HG03060 (cell line): ENCODE data around the gene MTG1.
"Not testable (repeated sequence)": the region's sequence is repeated elsewhere in the genome, so short reads cannot be mapped to it uniquely, and the experiment has no call there.

Source experiments
- ATAC-seq: cut with Tn5 transposase; IDR thresholded peaks from one replicate; pipeline ENCODE4 v1.9.1; 2021; ENCODE audit warnings: low read depth, moderate number of reproducible peaks; ENCODE audit not compliant: unreplicated experiment

Gene MTG1

DNA sequence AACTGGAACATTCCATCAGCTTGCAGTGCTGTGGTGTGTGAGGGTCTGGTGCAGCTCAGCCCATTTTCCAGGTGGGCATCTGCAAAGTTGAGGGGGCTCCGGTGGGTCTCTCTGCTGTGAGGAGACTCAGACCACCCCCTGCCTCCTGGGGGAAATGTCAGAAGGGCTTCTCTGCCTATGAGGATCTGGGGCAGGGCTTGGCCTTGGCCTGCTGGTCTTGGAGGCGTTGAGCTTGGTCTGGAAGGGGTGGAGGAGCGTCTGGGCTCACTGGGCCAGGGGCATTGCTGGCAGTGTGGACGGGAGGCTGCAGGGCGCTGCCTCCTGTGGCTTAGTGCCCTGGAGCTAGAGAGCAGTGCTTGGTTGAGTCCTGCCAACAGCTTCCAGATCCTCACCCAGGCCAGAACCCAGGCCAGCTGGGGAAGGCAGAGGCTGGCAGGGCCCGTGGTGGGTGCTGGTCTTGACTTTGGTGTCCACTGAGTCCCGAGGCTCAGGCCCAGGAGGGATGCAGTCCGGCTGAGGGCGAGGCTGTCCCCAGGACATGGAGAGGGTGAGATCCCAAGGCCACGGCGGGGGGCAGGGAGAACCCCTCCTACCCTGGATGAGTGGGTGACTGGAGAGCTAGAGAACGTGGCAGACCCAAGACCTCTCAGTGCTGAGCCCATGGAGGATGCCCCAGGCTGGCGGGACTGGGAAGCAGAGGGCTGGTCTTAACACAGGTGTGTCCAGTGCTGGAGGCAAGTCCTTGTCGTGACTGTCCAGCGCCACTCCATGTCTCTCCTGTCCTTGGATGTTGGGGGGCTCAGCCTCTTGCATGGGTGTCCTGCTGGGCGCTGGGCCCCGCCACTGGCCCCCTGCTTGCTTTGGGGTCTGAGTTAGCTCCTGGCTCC is 27.6 kb downstream of the MTG1 start:
- no peak for ATAC-seq

DNA sequence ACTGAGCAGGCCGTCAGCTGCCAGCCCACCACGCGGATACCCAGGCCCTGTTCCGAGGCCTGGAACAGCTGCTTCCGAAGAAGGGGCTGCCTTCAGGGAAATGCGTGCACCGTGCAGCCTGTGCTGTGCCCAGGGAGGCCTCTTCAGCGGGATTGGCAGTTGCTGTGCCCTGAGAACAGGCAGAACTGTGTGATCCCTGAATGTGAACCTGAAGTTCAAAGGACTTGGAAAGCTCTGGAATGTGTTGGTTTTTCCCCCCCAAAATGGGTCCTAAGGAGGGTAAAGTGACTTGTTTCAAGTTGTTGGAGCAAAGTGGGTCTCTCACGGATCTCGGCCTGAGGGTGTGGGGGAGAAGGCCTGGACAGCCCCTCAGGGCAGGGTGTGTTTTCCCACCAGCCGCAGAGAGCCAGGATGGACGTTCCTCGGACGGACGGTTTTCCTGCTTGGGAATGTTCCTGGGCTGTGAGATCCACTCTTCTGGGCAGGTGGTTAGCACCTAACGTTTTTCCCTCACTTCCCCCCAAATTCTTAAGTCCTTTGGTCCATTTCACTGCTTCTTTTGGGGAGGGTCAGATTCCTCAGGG is 28.4 kb downstream of the MTG1 start:
- ATAC-seq, result no peak

DNA sequence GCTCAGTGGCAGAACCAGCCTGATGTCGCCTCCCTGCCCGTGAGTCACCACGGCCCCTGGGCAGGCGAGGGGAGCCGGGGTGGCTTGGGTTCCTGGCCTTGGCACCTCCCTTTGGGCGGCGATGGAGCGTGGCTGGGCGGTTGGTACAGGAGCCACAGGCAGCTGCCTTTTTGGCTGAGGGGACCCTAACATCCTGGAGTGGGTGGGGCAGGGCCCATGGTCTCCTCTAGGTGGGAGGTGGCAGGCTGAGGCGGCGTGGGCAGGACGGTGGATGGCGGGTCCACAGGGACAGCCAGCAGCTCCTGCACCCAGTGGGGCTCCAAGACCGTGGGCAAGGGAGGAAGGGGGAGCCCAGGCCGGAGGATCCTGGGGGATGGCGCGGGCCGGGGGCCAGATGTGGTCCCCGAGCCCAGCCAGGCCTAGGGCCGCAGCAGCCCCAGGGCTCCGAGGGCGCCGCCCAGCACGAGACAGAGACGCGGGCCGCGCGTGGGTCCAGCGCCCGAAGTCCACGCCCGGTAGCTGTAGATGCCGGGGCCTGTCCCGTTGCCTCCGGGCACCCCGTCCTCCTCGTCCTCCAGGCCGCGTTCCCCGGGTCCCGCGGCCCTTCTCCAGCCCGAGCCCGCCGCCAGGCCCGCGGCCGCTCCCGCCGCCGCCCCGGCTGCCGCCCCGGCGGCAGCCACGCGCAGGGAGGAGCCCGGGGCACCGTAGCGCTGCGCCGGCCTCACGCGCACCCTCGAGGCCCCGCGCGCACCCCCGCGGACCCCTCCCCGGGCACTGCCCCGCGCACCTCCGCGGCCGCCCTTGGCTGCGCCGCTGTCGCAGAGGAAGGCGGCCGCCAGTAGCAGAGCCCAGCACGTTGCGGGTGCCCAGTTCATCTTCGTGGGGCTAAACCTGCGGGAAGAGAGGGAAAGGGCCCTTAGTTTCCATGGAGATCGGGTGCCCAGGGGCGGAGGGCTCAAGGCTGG is 29.1 kb downstream of the MTG1 start:
- no peak for ATAC-seq

DNA sequence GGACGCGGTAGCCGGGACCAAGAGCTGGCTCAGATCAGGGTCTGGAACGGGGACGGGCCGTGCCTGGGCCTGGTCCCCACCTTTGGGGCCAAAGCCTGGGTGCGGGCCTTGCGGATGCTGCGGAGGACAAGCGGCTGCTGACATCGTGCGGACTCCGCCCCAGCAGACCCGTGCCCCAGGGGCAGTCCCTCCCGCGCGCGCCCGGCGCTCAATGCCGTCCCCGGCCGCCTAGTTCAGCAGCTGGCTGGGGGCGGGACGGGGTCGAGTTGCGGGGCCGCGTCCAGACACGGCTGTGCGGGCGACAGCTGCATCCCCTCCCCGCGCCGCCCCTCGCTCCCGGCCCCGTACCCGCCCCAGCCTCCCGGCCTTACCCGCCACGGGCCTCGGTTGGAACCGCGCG is 30.1 kb downstream of the MTG1 start:
- not testable (repeated sequence) for ATAC-seq

DNA sequence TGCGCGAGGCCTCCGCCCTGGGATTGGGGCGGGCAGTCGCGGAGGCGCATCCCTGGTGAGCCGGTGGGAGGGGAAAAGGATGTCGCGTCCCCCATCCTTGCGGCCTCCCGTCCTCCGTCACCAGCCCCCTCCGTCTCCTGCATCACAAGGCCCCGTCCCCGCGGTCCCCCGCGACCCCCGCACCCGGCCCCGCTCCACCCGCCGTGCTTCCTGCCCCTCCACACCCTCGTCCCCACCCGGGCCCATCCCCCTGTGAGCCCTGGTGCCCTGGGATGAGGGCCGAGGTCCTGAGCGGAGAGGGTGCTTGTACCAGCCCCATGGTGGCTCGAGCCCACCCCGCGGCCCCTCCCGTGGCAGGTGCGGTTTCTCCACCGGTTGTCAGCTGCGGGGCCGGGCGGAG is 30.6 kb downstream of the MTG1 start, which contains the start of gene SPRN:
Gene SPRN (minus strand): TSS at position 25 of the 400 bp plus-strand sequence. CDS start 944 bp downstream, outside the sequence.
- not testable (repeated sequence) for ATAC-seq

DNA sequence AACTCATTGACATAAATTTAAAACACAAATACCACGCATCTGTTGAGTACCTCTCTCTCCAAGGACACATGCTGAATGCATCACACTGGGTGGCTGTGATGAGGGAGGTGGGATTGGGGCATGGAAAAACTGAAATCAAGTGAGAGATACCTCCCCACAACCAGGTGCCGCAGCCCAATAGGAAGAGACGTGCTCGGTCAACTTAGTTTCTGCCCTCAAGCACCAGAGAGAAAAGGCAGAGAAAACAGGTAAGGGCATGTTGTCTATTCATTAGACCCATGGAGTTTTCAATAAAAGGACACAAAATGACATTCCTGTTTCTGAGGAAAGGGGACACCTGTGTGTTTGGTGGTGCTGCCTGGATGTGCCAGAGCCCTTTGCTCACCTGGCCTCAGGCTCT is 35.6 kb downstream of the MTG1 start:
- ATAC-seq, result not testable (repeated sequence)

DNA sequence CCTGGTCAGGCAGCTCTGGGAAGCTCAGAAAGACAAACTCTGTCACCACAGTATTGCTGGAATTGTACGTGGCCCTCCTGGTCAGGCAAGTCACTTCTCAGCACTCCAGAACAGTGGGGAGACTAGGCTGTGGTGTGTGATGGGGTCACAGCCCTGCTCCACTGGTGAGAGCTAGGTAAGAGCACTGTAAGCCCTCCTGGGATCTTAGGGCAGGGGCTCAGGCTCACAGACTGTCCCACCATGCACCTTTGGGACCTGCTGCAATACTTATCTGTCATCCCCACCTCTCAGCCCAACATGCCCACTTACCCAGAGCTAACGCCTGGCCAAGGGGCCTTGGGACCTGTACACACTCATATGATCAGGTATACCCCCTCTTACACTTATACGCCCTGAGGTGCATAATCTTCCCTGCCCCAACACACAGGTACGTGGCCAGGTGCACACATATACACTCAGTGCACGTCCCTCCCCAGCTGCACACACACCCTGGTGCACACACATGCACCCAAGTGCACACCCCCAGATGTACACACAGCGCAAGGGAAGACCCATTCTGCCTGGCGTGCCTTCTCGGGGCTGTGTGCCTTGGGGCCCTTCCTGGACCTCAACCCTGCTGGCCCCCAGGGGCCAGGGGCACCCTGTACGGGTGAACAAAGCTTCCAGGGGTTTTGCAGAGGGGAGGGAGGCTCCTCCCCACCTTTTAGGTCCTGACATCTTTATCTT is 38.1 kb downstream of the MTG1 start:
- ATAC-seq, result not testable (repeated sequence)

DNA sequence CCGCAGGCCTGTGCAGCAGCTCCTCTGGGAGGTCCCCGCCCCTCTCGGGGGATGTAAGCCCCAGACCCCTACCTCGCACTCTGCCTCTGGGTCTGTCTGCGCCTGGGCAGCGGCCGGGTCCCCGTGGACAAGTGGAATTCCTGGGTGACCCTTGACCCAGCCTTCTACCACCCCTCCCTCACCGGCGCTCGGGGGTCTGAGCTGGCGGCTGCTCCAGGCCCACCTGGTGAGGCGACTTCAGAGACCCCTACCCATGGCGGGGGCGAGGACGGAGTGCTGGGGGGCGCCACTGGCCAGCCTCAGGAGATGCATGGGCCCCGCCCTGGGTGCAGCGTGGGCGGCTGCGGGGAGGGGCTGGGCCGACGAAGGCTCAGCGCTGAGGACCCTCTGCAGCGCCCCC is 38.8 kb downstream of the MTG1 start:
- ATAC-seq, result not testable (repeated sequence)

DNA sequence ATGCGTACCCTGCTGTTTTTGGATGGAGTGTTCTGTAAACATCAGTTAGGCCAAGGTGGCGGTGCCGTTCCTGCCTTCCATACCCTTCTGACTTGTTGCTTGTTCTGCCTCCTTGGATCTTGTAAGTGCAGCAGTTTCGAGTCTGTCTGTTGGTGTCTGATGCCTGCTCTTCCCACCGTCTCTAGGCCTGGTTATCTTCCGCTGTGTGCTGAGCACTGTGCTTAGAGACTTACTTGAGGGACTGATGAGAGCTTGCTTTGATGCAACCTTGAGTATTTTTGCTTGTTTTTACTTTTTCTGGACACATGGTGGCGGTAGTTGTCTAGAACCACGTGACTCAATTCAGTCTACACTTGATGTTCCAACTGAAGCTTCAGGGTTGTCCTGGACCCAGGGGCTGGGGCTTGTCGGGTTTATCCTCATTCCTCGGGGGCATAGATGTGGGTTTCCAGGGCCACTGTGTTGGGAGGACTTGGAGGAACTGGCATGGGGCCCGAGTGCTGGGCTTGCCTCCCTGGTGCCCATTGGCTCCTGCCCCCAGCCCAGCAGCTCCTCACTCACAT is 44.8 kb downstream of the MTG1 start:
- ATAC-seq, result no peak

DNA sequence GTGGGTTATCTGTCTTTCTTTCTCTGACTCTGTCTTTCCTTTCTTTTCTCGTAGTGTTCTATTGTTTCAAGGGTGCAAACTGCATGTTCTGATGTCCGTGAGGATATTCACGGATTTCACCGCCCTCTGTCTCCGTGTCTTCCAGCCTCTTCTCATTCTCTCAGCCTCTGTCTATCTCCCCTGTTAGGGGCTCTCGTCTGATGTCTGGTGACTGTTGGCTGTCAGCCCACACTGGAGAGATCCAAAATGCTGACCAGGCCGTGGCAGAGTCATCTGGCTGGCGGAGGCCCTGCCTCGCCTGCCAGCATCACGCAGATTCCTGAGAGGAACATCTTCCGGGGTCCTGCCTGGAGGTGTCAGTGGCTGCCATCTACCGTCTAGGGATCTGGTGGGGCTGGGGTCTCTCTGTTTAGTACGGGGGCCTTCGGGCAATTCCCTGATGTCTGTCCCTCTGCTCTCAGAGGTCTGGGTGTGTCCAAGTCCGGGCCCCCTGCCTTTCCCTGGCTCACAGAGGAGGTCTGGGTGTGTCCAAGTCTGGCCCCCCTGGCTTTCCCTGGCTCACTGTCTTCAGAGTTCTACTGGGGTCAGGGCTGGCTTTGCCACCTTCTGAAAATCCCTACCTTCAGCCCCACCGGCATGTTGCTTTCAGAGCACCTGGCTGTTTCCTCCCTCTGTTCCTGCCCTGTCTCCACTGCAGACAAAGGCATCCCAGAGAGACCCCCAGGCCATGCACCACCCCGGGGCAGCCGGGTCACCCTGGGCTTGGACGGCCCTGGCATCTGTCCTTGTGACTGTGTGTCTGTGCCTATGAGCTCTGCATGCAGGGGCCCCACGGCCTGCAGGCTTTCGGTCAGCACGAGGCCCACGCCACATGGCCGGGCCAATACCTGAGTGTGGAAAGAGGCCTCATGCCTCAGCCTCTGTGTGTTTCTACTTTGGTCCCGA is 45.8 kb downstream of the MTG1 start:
- no peak for ATAC-seq

DNA sequence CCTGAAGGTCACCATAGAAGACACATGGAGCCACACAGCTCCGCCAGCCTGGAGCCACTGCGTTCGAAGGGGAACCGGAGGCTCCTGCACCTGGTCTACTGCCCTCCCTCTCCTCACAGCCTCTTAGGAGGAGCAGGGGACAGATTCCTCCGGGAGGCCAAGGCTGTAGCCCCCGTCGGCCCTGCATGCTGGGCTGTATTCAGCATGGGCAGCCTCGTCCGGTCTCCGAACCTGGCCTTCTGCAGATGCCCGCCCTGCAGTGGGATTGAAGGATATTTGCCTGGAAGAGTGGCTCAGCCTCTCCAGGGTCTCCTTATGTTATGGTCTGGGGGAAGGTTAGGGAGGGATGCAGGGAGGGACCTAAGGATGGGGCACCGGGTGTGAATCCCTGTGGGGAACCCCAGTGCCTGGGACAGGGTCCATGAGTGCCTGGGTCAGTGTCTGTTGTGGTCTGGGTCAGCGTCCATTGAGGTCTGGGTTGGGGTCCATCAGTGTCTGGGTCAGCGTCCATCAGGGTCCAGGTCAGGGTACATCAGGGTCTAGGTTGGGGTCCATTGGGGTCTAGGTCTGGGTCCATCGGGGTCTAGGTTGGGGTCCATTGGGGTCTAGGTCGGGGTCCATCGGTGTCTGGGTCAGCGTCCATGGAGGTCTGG is 46.8 kb downstream of the MTG1 start:
- ATAC-seq, result no peak

DNA sequence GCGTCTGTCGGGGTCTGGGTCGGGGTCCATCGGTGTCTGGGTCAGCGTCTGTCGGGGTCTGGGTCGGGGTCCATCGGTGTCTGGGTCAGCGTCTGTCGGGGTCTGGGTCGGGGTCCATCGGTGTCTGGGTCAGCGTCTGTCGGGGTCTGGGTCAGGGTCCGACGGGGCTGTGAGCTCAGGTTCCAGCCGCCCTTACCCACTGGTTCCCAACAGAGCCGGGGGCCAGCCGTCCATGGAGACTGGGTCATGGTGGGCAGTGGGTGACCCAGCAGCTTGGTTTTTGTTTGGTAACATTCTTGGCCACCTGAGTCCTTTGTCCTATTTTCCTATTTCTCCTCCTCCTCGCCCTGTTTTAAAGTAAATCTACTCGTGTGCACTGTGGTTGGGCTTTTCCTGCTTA is 47.4 kb downstream of the MTG1 start:
- ATAC-seq, result not testable (repeated sequence)

DNA sequence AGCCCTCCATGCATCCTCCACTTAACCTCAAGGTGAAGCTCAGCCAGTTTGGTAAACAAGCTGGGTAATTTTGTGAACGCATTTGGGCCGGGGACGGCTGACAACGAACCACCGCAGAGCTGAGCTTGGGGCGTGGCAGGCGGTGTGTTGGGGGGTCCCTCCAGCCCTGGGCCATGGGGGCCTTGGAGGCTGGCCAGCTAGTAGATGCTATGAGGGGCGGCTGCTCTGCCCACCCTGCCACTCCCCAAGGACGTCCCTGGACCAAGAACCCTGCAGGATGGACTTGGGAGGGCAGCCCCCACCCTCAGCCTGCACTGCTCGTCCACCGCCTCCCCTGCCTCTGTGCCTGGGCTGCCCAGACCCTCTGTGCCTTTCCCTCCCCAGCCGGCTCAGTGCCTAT is 47.8 kb downstream of the MTG1 start:
- no peak for ATAC-seq

DNA sequence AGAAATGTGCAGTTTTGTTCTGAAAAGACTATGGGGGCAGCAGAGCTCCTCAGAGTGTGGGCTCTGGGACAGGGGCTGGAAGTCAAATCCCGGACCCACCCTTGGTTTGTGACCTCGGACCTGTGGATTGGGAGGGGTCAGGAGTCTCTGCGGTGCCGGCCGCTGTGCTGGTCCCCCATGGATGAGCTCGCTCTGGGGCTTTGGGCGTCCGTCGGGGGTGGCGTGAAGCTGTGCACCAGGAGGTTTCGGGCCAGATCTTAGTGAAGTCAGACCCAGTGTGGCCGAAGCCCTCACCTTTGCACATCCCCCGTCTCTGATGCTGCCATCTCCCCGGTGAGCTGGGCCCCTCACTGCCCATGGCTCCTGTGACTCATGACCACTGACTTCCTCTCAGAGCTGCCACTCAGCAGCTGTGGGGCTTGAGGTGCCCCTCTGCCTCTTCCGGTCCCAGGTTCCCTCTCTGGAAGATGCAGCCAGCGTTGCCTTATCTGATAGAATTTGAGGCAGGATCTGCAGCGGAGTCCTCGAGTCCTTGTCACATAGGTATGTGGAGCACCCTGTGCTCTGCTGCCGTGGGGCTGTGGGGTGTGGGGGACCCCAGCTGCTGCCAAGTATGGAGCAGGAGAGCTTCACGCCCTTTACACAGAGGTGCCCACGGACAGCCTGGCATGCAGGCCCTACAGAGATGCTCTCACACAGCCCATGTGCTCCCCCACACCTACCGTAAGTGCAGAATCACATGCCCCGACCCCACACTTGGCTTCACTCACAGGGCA is 48.4 kb downstream of the MTG1 start:
- no peak for ATAC-seq

DNA sequence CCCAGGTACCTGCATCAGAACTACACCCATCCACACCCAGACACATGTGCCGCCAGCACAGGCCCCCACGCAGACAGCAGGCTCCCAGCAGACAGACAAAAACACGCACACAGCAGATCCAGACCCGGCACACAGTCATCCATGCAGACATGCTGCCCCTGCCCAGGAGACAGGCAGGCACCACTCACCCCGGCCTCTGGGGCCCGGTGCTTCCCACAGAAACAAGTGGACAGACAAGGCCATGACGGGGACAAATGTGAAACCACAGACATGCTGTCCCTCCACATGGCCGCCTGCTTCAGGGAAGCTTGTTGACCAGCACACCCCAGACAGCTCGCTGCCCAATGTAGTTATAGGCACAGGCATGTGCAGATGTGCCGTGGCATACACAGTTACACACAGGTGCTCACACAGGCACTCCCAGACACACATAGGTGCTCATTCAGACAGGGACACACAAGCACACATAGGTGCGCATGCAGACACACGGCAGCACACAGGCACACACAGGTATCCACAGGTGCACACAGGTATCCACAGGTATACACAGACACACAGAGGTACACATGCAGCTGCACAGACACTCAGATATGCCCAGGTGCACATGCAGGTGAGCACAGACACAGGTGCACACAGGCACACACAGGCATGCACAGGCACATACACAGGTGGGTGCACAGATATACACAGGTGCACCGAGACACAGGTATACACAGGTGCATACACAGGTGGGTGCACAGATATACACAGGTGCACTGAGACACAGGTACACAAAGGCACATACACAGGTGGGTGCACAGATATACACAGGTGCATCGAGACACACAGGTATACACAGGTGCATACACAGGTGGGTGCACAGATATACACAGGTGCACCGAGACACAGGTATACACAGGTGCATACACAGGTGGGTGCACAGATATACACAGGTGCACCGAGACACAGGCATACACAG is 49.3 kb downstream of the MTG1 start:
- no peak for ATAC-seq
